CD14-positive monocyte (primary cell): ENCODE data around the gene ABI2. TPM values are rescaled to one million over a fixed set of nuclear protein-coding genes. Genes with fewer than 3 reads are reported as not detected.

Source experiments
- DNase-seq, 3 donors: peaks; one replicate each; pipeline ENCODE4 v3.0.0-alpha.2; 2011 to 2022
- H2AFZ ChIP-seq: 2 replicates; pipeline ENCODE4 v1.6.0; 2012; ENCODE audit warnings: mild to moderate bottlenecking, low read depth, low read length, inconsistent platforms; ENCODE audit not compliant: insufficient read depth, poor library complexity, severe bottlenecking
- H3K27ac ChIP-seq, 2 donors: 1 replicate in 1 of 2; 2 replicates in 1 of 2; pipeline ENCODE4 v1.5.1; 2012 to 2013; ENCODE audit warnings: low read length in 2 of 2, control low read depth in 1 of 2, inconsistent platforms in 1 of 2, low read depth in 1 of 2, mild to moderate bottlenecking in 1 of 2
- H3K27me3 ChIP-seq, 2 donors: one replicate each; pipeline versions ENCODE4 v1.6.0 to v1.6.1; 2011 to 2013; ENCODE audit warnings: low read length in 2 of 2; ENCODE audit not compliant: control insufficient read depth in 2 of 2, insufficient read depth in 2 of 2
- H3K36me3 ChIP-seq, 2 donors: replicated peaks in 1 of 2; 1 replicate in 1 of 2; 2 replicates in 1 of 2; pipeline versions ENCODE4 v1.5.1 to v1.6.1; 2012 to 2013; ENCODE audit warnings: low read length in 2 of 2, control low read depth in 1 of 2, inconsistent platforms in 1 of 2, mild to moderate bottlenecking in 1 of 2; ENCODE audit not compliant: insufficient read depth in 2 of 2, control insufficient read depth in 1 of 2
- H3K4me1 ChIP-seq, 2 donors: 1 replicate in 1 of 2; 2 replicates in 1 of 2; pipeline versions ENCODE4 v1.5.1 to v1.6.1; 2012 to 2013; ENCODE audit warnings: low read length in 2 of 2, control low read depth in 1 of 2, inconsistent platforms in 1 of 2, mild to moderate bottlenecking in 1 of 2, moderate library complexity in 1 of 2; ENCODE audit not compliant: insufficient read depth in 2 of 2, control insufficient read depth in 1 of 2
- H3K4me2 ChIP-seq: replicated peaks from 2 replicates; pipeline ENCODE3; 2012; ENCODE audit warnings: low read length, moderate library complexity, mild to moderate bottlenecking; ENCODE audit not compliant: poor library complexity, severe bottlenecking; ENCODE audit errors: extremely low read depth
- H3K4me3 ChIP-seq, 3 experiments: fragments of 200-600 bp in 1 of 3; sonication (generic) in 1 of 3; replicated peaks in 1 of 3; 1 replicate in 2 of 3; 2 replicates in 1 of 3; pipeline ENCODE4 v1.5.1; 2011 to 2013; ENCODE audit warnings: low read length in 3 of 3, mild to moderate bottlenecking in 3 of 3, control low read depth in 2 of 3, low read depth in 2 of 3, inconsistent platforms in 1 of 3, moderate library complexity in 1 of 3
- H3K79me2 ChIP-seq: 2 replicates; pipeline ENCODE4 v1.6.0; 2012; ENCODE audit warnings: mild to moderate bottlenecking, control low read depth, inconsistent platforms, low read length, moderate library complexity; ENCODE audit not compliant: insufficient read depth
- H3K9ac ChIP-seq: 2 replicates; pipeline ENCODE4 v1.6.0; 2017; ENCODE audit warnings: low read length, mild to moderate bottlenecking; ENCODE audit not compliant: insufficient read depth, poor library complexity, severe bottlenecking
- H3K9me3 ChIP-seq, 2 donors: replicated peaks in 1 of 2; 1 replicate in 1 of 2; 2 replicates in 1 of 2; pipeline versions ENCODE4 v1.5.1 to v1.6.1; 2012 to 2013; ENCODE audit warnings: low read length in 2 of 2, control low read depth in 1 of 2; ENCODE audit not compliant: control insufficient read depth in 1 of 2, insufficient read depth in 1 of 2
- H4K20me1 ChIP-seq: 2 replicates; pipeline ENCODE4 v1.6.0; 2012; ENCODE audit warnings: mild to moderate bottlenecking, low read length, control low read depth, moderate library complexity; ENCODE audit not compliant: insufficient read depth
- H3K27ac Mint-ChIP-seq, 7 donors: one replicate each; pipeline ENCODE4 v1.8.0; 2020; ENCODE audit warnings: mild to moderate bottlenecking in 7 of 7, mixed read lengths in 7 of 7, moderate library complexity in 6 of 7, inconsistent platforms in 2 of 7
- H3K27me3 Mint-ChIP-seq, 3 donors: one replicate each; pipeline ENCODE4 v1.8.0; 2021 to 2022; ENCODE audit warnings: low read depth in 3 of 3, mild to moderate bottlenecking in 3 of 3, mixed read lengths in 3 of 3, moderate library complexity in 3 of 3, inconsistent platforms in 1 of 3
- H3K36me3 Mint-ChIP-seq, 2 donors: one replicate each; pipeline ENCODE4 v1.8.0; 2020; ENCODE audit warnings: mixed read lengths in 2 of 2, inconsistent platforms in 1 of 2, mild to moderate bottlenecking in 1 of 2
- H3K4me1 Mint-ChIP-seq: one replicate; pipeline ENCODE4 v1.8.0; 2020; ENCODE audit warnings: mild to moderate bottlenecking, mixed read lengths
- H3K4me3 Mint-ChIP-seq, 2 donors: one replicate each; pipeline ENCODE4 v1.8.0; 2020; ENCODE audit warnings: mild to moderate bottlenecking in 2 of 2, mixed read lengths in 2 of 2, moderate library complexity in 1 of 2
- H3K9me3 Mint-ChIP-seq, 7 donors: one replicate each; pipeline ENCODE4 v1.8.0; 2020 to 2022; ENCODE audit warnings: mixed read lengths in 7 of 7, mild to moderate bottlenecking in 6 of 7, moderate library complexity in 6 of 7, inconsistent platforms in 2 of 7
- CTCF ChIP-seq: fragments of 200-600 bp; IDR thresholded peaks from one replicate; pipeline ENCODE4 v1.8.0; 2022; ENCODE audit warnings: antibody characterized with exemption, mild to moderate bottlenecking
- WGBS: methylation state at CpG from one replicate; pipeline ENCODE4 v1.1.5; 2013; ENCODE audit warnings: missing lambda C conversion rate; ENCODE audit not compliant: insufficient coverage; 5-methylcytosine and 5-hydroxymethylcytosine counted together
- intact Hi-C, 2 donors: fragments of 100-400 bp; cut with micrococcal nuclease; formaldehyde crosslinking; loops; one replicate each; pipeline versions ENCODE4 v1.15.0 to v1.15.1; 2023
- polyA plus RNA-seq, 3 donors: library from polyadenylated mRNA; depleted of rRNA in 1 of 3; unstranded in 2 of 3; stranded (reverse) in 1 of 3; fragments of 300-500 nt in 2 of 3; fragments of >200 nt in 1 of 3; fragmentation: Illumina TruSeq in 2 of 3; gene quantifications; 1 replicate in 2 of 3; 2 replicates in 1 of 3; pipeline ENCODE4 v1.2.3, GENCODE V29; 2012 to 2021

Gene ABI2
- polyA plus RNA-seq, 3 donors = 6.1 to 9.2 (median 7.1) TPM

DNA sequence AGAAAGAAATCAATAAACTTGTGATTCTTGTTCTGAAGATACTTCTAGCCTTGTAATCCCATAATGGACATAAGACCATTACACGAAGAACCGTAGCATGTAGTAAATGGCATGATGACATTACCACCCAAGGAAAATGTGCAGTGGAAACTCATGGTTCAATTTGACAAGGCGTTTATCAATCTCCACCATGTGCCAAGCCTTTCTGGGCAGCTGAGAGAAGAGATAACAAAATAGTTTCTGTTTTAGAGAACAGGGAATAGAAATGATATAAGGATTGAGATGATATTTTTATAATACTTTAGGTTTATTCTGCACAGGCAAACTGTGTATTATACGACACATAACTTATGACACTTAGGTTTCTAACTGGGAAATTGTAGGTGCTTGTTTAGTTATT, 19.2 kb downstream of the ABI2 start:
- Histone ChIP-seq H3K4me1 (no peaks in the 10 kb centered on the region), H3K4me3 (no peak overlapping the region), H3K27me3 (no peaks in the 10 kb centered on the region), H3K79me2 (no peaks in the 10 kb centered on the region), H3K27ac (no peak overlapping the region), H2AFZ (no peak overlapping the region), H3K4me2 (no peak overlapping the region), H4K20me1 (no peaks in the 10 kb centered on the region), H3K36me3 (no peaks in the 10 kb centered on the region), H3K9ac (no peak overlapping the region), H3K9me3 (no peaks in the 10 kb centered on the region)
- Mint-ChIP-seq H3K4me3 (no peak overlapping the region), H3K4me1 (no peaks in the 10 kb centered on the region), H3K27me3 (peaks cover 0 to 2% (median 0%) of the 10 kb centered on the region in 3 donors), H3K36me3 (no peaks in the 10 kb centered on the region), H3K27ac (no peak overlapping the region), H3K9me3 (peaks cover 0 to 6% (median 4%) of the 10 kb centered on the region in 7 donors)
- intact Hi-C loops = no loop called here
- WGBS = no CpG with 5 or more reads among the region's 4 CpGs
- DNase-seq = no peak
- TF ChIP-seq CTCF = no peak

GRCh38 chr2:203352604-203353255, 24.5 kb downstream of the ABI2 start:
- WGBS = no CpG with 5 or more reads among the region's 5 CpGs
- H3K79me2 ChIP-seq = no peaks in the 10 kb centered on the region
- no peak overlapping the region for H3K4me3 Mint-ChIP-seq

More at GRCh38 chr2:203352604-203353255, 24.5 kb downstream of the ABI2 start:
- Mint-ChIP-seq H3K27me3 (no peaks in the 10 kb centered on the region), H3K27ac (no peak overlapping the region), H3K4me1 (no peaks in the 10 kb centered on the region), H3K36me3 (no peaks in the 10 kb centered on the region), H3K9me3 (peaks cover 0 to 3% (median 0%) of the 10 kb centered on the region in 7 donors)
- TF ChIP-seq CTCF = no peak
- Histone ChIP-seq H3K36me3 (no peaks in the 10 kb centered on the region), H3K27ac (no peak overlapping the region), H3K27me3 (no peaks in the 10 kb centered on the region), H3K4me3 (no peak overlapping the region), H3K9ac (no peak overlapping the region), H3K9me3 (no peaks in the 10 kb centered on the region), H4K20me1 (no peaks in the 10 kb centered on the region), H3K4me2 (no peak overlapping the region), H2AFZ (no peak overlapping the region), H3K4me1 (no peaks in the 10 kb centered on the region)
- DNase-seq = no peak
- intact Hi-C loops = no loop called here
